Stimulated activated CD8-positive, alpha-beta memory T cell treated with anti-CD3 and anti-CD28 coated beads, Interleukin-2, amount 100 ng/mL, for 48 hours (primary cell): Measurements from ENCODE around the gene SBK2.
A peak's percentile ranks its signal among the peaks of the same experiment; 100 is the strongest.
"Not testable (repeated sequence)": the region's sequence is repeated elsewhere in the genome, so short reads cannot be mapped to it uniquely, and the experiment has no call there.

Experiments used
- DNase-seq, 2 donors: peaks; one replicate each; pipeline ENCODE4 v3.0.0-alpha.2; 2020; ENCODE audit warnings: low read depth in 2 of 2

SBK2 gene

GRCh38 chr19:55535965-55536350 is 975 bp downstream of the SBK2 start:
- no peak for DNase-seq

- no peak for DNase-seq
Observed at GRCh38 chr19:55535173-55535964, 1.6 kb downstream of the SBK2 start.

- DNase-seq: not testable (repeated sequence)
Observed at GRCh38 chr19:55534280-55534679, 2.7 kb downstream of the SBK2 start.

- DNase-seq: no peak
Observed at GRCh38 chr19:55530996-55531395, 5.9 kb downstream of the SBK2 start.

- no peak for DNase-seq
Observed at GRCh38 chr19:55529636-55530234, 7.2 kb downstream of the SBK2 start.

- no peak for DNase-seq
Observed at GRCh38 chr19:55528030-55528803, 8.7 kb downstream of the SBK2 start.

GRCh38 chr19:55527197-55528029 is 9.5 kb downstream of the SBK2 start:
- DNase-seq: no peak

GRCh38 chr19:55526216-55527196 is 10.4 kb downstream of the SBK2 start:
- no peak for DNase-seq

GRCh38 chr19:55525289-55526101 is 11.4 kb downstream of the SBK2 start:
- no peak for DNase-seq

GRCh38 chr19:55520691-55521292 is 16.1 kb downstream of the SBK2 start:
- no peak for DNase-seq

GRCh38 chr19:55519451-55520311 is 17.3 kb downstream of the SBK2 start:
- DNase-seq: no peak

GRCh38 chr19:55516878-55517620 is 19.9 kb downstream of the SBK2 start:
- DNase-seq: peak; percentile 84 to 86

GRCh38 chr19:55508120-55508519 is 28.8 kb downstream of the SBK2 start:
- no peak for DNase-seq

GRCh38 chr19:55504981-55505380 is 32.0 kb downstream of the SBK2 start:
- no peak for DNase-seq

- DNase-seq: no peak
Observed at GRCh38 chr19:55504252-55504603, 32.7 kb downstream of the SBK2 start.

GRCh38 chr19:55503502-55504251 is 33.3 kb downstream of the SBK2 start:
- peak; percentile 87 to 93 for DNase-seq

- no peak for DNase-seq
Observed at GRCh38 chr19:55503157-55503501, 33.8 kb downstream of the SBK2 start.
